SK-N-SH (cell line): ENCODE data around the gene GPR107.

ENCODE experiments used
- EZH2phosphoT487 ChIP-seq: fragments of 200-600 bp; sonication (generic); IDR thresholded peaks from 2 replicates; pipeline ENCODE4 v1.6.1; 2017; ENCODE audit warnings: low read depth, mixed run types, mild to moderate bottlenecking, antibody characterized with exemption, moderate library complexity, borderline replicate concordance
- FOXM1 ChIP-seq: IDR thresholded peaks from 2 replicates; pipeline ENCODE4 v1.4.0; 2012; ENCODE audit warnings: low read depth, mild to moderate bottlenecking
- MEF2A ChIP-seq: IDR thresholded peaks from 2 replicates; pipeline ENCODE4 v1.4.0; 2012; ENCODE audit warnings: low read depth, borderline replicate concordance
- NRF1 ChIP-seq: IDR thresholded peaks from 2 replicates; pipeline ENCODE4 v1.6.1; 2012; ENCODE audit warnings: low read depth, mild to moderate bottlenecking, low read length
- POLR2AphosphoS5 ChIP-seq: IDR thresholded peaks from 2 replicates; pipeline ENCODE4 v1.6.1; 2012; ENCODE audit warnings: low read depth, low read length
- SMC3 ChIP-seq: IDR thresholded peaks from 2 replicates; pipeline ENCODE4 v1.6.1; 2012; ENCODE audit warnings: low read depth, low read length, improper control_type of control experiment
- TAF1 ChIP-seq: IDR thresholded peaks from 2 replicates; pipeline ENCODE4 v1.6.1; 2012; ENCODE audit warnings: low read depth, mild to moderate bottlenecking, low read length, moderate library complexity, borderline replicate concordance
- TCF12 ChIP-seq: IDR thresholded peaks from 2 replicates; pipeline ENCODE4 v1.4.0; 2012
- TF ChIP-seq, protein P1 (sequence below): fragments of 200-600 bp; sonication (generic); IDR thresholded peaks from 2 replicates; pipeline ENCODE4 v1.6.1; 2017; ENCODE audit warnings: antibody characterized with exemption, mild to moderate bottlenecking, moderate library complexity
- TF ChIP-seq, protein P2 (sequence below): IDR thresholded peaks from 2 replicates; pipeline ENCODE4 v1.4.0; 2012; ENCODE audit warnings: low read depth
- TF ChIP-seq, protein P3 (sequence below): fragments of 150-350 bp; IDR thresholded peaks from 2 replicates; pipeline ENCODE4 v1.6.1; 2017; ENCODE audit warnings: antibody characterized with exemption, low read length, low read depth, borderline replicate concordance

DNA sequence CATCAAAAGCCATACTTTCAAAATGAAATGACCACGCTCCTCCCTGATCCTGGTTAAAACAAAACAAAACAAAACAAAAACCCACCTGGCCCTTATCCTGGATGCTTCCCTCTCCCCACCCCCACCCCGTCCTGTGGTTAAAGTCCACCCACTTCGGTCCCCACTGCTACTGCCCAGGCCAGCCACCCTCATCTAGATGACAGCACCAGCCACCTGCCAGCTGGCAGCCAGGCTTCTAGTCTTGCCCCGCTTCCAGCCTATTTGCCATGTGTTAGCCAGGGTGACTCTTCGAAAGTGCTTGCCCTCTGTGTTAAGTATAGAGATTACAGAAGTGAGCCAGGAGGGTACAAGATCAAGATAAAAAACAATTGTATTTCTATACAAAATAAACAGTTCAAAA is 91.0 kb downstream of the GPR107 start:
- no peak for TF ChIP-seq NRF1
- TF ChIP-seq EZH2phosphoT487, result no peak
- TF ChIP-seq, protein P1, sequence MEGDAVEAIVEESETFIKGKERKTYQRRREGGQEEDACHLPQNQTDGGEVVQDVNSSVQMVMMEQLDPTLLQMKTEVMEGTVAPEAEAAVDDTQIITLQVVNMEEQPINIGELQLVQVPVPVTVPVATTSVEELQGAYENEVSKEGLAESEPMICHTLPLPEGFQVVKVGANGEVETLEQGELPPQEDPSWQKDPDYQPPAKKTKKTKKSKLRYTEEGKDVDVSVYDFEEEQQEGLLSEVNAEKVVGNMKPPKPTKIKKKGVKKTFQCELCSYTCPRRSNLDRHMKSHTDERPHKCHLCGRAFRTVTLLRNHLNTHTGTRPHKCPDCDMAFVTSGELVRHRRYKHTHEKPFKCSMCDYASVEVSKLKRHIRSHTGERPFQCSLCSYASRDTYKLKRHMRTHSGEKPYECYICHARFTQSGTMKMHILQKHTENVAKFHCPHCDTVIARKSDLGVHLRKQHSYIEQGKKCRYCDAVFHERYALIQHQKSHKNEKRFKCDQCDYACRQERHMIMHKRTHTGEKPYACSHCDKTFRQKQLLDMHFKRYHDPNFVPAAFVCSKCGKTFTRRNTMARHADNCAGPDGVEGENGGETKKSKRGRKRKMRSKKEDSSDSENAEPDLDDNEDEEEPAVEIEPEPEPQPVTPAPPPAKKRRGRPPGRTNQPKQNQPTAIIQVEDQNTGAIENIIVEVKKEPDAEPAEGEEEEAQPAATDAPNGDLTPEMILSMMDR, result no peak
- TF ChIP-seq FOXM1, result no peak
- TF ChIP-seq TAF1, result no peak
- TF ChIP-seq POLR2AphosphoS5, result no peak
- TF ChIP-seq TCF12, result no peak
- no peak for TF ChIP-seq SMC3
- TF ChIP-seq, protein P2, sequence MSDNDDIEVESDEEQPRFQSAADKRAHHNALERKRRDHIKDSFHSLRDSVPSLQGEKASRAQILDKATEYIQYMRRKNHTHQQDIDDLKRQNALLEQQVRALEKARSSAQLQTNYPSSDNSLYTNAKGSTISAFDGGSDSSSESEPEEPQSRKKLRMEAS, result no peak
- no peak for TF ChIP-seq MEF2A
- TF ChIP-seq, protein P3, sequence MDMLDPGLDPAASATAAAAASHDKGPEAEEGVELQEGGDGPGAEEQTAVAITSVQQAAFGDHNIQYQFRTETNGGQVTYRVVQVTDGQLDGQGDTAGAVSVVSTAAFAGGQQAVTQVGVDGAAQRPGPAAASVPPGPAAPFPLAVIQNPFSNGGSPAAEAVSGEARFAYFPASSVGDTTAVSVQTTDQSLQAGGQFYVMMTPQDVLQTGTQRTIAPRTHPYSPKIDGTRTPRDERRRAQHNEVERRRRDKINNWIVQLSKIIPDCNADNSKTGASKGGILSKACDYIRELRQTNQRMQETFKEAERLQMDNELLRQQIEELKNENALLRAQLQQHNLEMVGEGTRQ, result no peak
